Fibroblast of lung (primary cell): ENCODE results near the gene CDH4.

Experiments used
- CTCF ChIP-seq, 2 donors: IDR thresholded peaks in 1 of 2; conservative IDR thresholded peaks in 1 of 2; 1 replicate in 1 of 2; 2 replicates in 1 of 2; pipeline ENCODE4 v1.5.1; 2011 to 2012; ENCODE audit warnings: low read length in 2 of 2, control low read depth in 1 of 2, inconsistent platforms in 1 of 2, low read depth in 1 of 2, mild to moderate bottlenecking in 1 of 2
- EZH2 ChIP-seq: IDR thresholded peaks from 2 replicates; pipeline ENCODE4 v1.5.1; 2012; ENCODE audit warnings: low read length, control low read depth, mild to moderate bottlenecking; ENCODE audit errors: missing control alignments

GRCh38 chr20:61663521-61664425 lies 411.7 kb downstream of the CDH4 start:
- TF ChIP-seq CTCF (conservative IDR thresholded peaks at IDR 0.05 in 1 of 2, IDR thresholded peaks at IDR 0.05 in 1 of 2; ENCODE audit: low read depth in 1 of 2, low read length in 2 of 2) (no peak), EZH2 (no peak)
